KOPT-K1 (cell line): ENCODE data around the gene TOR1A.

Experiments used
- H3K27ac ChIP-seq: fragments of 200-600 bp; sonication (generic); 2 replicates; pipeline ENCODE4 v1.5.1; 2016; ENCODE audit warnings: antibody characterized with exemption, mild to moderate bottlenecking, low read depth, low read length; ENCODE audit not compliant: poor library complexity, severe bottlenecking
- H3K36me3 ChIP-seq: fragments of 200-600 bp; sonication (generic); 2 replicates; pipeline ENCODE4 v1.5.1; 2017; ENCODE audit warnings: antibody characterized with exemption, mild to moderate bottlenecking, low read length, moderate library complexity; ENCODE audit not compliant: insufficient read depth
- H3K9me3 ChIP-seq: fragments of 200-600 bp; sonication (generic); 2 replicates; pipeline ENCODE4 v1.5.1; 2017; ENCODE audit warnings: antibody characterized with exemption, low read length, mild to moderate bottlenecking; ENCODE audit not compliant: insufficient read depth, poor library complexity, severe bottlenecking

The TOR1A gene

GRCh38 chr9:129860653-129861446 lies 36.9 kb upstream of the TOR1A start:
- no peak overlapping the region for H3K27ac ChIP-seq
- peaks cover 66% of the 10 kb centered on the region for H3K36me3 ChIP-seq
- no peaks in the 10 kb centered on the region for H3K9me3 ChIP-seq

DNA sequence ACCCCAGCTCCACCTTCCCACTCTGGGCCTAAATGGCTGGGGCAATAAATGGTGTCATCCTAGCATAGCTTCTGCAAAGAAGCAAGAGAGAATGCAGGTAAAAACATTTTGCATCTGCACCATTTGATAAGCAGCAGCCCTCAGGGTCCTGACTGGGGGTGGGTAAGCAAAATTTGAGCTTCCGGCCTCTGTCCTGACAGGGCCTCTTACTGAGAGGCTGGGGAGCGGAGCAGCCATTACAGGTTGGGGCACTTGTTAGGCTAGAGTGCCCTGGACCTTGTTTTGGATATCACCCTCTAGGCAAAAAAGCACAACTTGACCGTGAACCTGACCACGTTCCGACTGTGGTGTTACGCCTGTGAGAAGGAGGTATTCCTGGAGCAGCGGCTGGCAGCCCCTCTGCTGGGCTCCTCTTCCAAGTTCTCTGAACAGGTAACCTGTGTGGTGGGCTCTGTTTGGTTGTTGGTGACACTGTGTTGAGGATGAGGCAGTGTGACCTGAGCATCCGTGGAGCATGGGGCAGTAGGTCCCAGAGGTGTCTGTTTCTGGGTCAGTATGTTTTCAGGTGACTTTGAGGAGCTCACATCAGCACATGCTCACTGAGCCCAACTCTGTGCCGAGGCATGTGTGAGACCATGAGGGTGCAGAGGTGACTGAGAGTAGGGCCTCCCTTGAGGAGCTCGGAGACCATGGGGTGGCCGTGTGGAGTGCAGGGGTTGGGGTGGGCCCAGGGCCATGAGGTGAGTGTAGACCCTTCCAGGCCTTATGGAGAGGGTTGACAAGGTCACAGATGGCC lies 34.4 kb upstream of the TOR1A start:
- peaks cover 62% of the 10 kb centered on the region for H3K36me3 ChIP-seq
- H3K27ac ChIP-seq, result no peak overlapping the region
- H3K9me3 ChIP-seq, result no peaks in the 10 kb centered on the region

DNA sequence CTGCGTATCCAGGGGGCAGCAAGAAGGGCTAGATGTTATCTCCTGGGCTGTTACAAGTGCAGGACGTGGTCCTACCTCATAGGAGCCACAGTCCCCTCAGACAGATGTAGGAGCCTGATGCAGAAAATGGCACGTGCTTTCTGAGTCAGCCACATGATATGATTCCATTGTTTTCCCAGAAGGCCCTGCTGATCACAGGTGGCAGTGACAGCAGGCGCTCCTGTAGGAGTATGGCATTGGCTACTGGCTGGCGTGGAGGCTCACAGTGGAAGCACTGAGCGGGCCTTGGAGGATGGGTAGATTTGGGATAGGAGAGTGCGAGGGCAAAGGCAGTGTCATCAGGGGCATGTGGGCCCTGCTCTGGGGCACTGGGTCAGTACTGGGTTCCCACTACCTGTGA lies 33.3 kb upstream of the TOR1A start:
- no peaks in the 10 kb centered on the region for H3K9me3 ChIP-seq
- peaks cover 73% of the 10 kb centered on the region for H3K36me3 ChIP-seq
- no peak overlapping the region for H3K27ac ChIP-seq

DNA sequence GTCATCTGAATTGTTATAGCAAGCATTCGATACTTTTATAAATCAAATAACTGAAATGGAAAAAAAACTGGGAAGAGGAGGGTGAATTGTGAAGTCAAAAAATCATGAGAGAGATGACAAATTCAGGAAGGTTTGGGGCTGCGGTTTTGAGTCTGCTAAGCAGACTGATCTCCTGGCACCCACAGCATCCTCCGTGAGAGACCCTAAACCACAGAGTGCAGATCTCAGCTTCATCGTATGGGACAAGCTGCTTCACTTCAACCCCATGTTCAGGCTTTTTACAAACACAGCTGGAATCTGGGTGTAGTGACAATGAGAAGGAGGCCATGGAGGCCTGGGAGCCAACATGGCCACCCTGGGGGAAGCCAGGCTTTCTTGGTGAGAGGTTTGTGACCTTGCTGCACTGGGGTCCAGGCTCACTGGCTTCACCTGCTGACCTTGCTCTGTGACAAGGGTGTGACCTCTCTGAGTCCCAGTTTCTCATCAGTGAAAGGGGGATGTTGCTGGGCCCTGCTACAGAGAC lies 30.7 kb upstream of the TOR1A start:
- Histone ChIP-seq H3K36me3 (peaks cover 85% of the 10 kb centered on the region), H3K9me3 (no peaks in the 10 kb centered on the region), H3K27ac (no peak overlapping the region)

GRCh38 chr9:129853614-129854013 lies 29.7 kb upstream of the TOR1A start:
- H3K36me3 ChIP-seq, result peaks cover 91% of the 10 kb centered on the region
- H3K9me3 ChIP-seq, result no peaks in the 10 kb centered on the region
- H3K27ac ChIP-seq, result no peak overlapping the region

- H3K36me3 ChIP-seq, result peaks cover 87% of the 10 kb centered on the region
- no peak overlapping the region for H3K27ac ChIP-seq
- no peaks in the 10 kb centered on the region for H3K9me3 ChIP-seq
Observed at GRCh38 chr9:129852579-129852978, 28.6 kb upstream of the TOR1A start.

GRCh38 chr9:129851821-129852220 lies 27.9 kb upstream of the TOR1A start:
- no peaks in the 10 kb centered on the region for H3K9me3 ChIP-seq
- no peak overlapping the region for H3K27ac ChIP-seq
- H3K36me3 ChIP-seq, result peaks cover 80% of the 10 kb centered on the region

DNA sequence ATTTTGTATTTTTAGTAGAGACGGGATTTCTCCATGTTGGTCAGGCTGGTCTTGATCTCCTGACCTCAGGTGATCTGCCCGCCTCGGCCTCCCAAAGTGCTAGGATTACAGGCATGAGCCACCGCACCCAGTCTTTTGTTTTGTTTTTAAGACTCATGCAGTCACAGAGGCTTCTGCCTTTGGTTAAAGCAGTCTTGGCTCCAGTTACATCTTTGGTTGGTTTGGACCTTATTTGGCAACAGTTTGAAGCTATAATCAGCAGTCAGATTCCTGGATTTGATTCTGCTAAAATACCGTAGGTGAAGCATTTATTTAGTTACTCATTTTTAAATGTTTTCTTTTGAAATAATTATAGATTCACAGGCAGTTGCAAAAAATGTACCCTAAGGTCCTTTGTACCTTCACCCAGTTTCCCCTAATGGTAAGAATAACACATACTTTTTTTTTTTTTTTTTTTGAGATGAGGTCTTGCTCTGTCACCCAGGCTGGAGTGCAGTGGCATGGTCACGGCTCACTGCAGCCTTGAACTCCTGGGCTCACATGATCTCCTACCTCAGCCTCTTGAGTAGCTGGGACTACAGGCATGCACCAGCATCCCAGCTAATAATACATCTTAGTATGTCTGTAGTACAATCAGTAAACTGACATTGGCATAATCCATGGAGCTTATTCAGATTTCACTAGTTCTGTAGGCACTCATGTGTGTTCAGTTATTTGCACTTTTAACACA lies 27.1 kb upstream of the TOR1A start:
- H3K9me3 ChIP-seq, result no peaks in the 10 kb centered on the region
- H3K36me3 ChIP-seq, result peaks cover 72% of the 10 kb centered on the region
- peak overlapping the region; percentile 29 for H3K27ac ChIP-seq

- Histone ChIP-seq H3K9me3 (no peaks in the 10 kb centered on the region), H3K27ac (peak overlapping the region; percentile 29), H3K36me3 (peaks cover 64% of the 10 kb centered on the region)
Observed at GRCh38 chr9:129849901-129850300, 26.0 kb upstream of the TOR1A start.

DNA sequence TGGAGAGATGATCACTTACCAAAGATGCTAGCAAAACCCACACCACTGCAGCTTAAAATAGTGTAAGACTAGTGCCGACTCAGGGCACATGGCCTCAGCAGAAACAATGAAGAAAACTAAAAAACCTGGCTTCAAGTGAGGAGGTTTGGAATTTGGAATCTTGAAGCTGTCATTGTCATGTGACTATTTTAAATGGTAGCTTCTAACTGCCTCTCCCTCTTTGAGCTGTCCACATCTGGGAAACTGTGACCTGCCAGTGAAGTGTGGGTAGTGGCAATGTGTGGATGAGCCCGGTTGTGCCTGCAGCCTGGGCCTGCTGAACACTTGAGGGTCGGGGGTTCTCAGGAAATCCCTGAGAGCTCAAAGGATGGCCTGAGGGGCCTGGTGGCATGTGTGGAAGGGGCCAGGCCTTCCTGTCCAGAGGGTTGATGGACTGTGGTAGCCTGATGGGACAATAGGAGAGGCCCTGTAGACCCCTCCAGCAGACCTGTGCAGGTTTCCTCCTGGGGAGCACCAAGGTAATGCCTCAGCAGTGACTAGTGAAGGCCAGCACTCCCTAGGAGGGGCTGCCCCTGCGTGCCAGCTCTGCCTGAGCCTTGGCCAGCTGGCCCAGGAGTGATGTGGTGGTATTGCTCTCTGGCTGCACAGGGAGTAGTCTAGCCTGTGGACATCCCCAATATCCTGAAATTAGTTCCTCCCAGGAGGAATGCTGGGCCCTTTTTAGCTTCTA lies 24.9 kb upstream of the TOR1A start:
- no peaks in the 10 kb centered on the region for H3K9me3 ChIP-seq
- peak overlapping the region; percentile 54 for H3K27ac ChIP-seq
- H3K36me3 ChIP-seq, result peaks cover 60% of the 10 kb centered on the region

- peak overlapping the region; percentile 49 for H3K27ac ChIP-seq
- H3K36me3 ChIP-seq, result peaks cover 51% of the 10 kb centered on the region
- no peaks in the 10 kb centered on the region for H3K9me3 ChIP-seq
Observed at GRCh38 chr9:129845373-129845772, 21.4 kb upstream of the TOR1A start.

- Histone ChIP-seq H3K9me3 (no peaks in the 10 kb centered on the region), H3K27ac (peak overlapping the region; percentile 20), H3K36me3 (peaks cover 47% of the 10 kb centered on the region)
Observed at GRCh38 chr9:129841071-129841470, 17.1 kb upstream of the TOR1A start.

DNA sequence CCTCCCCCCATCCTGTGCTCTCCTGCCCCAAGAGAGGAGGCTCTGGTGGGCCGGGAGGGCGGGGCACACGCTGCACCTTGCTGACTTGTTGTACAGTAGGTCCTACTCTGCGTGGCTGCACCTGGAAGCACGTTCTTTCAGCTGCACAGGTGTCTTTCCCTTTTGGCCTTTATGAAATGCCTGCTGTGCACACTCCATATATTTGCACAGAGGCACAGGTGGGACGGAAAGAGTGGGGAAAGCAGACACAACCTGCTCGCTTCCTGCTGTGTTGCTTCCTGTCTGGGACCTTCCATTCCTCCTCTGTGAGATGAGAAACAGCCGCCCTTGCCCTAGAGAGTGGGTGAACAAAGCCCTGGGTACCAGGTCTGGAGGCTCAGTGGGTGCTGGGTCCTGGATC lies 16.1 kb upstream of the TOR1A start:
- Histone ChIP-seq H3K9me3 (no peaks in the 10 kb centered on the region), H3K27ac (peak overlapping the region; percentile 89), H3K36me3 (peaks cover 47% of the 10 kb centered on the region)

GRCh38 chr9:129839324-129840023 lies 15.5 kb upstream of the TOR1A start:
- peak overlapping the region; percentile 89 for H3K27ac ChIP-seq
- peaks cover 47% of the 10 kb centered on the region for H3K36me3 ChIP-seq
- no peaks in the 10 kb centered on the region for H3K9me3 ChIP-seq
